NT2/D1 (cell line): Measurements from ENCODE around the gene HSF4.

ENCODE experiments used
- DNase-seq: peaks from one replicate; pipeline ENCODE4 v3.0.0-alpha.2; 2011; ENCODE audit warnings: low read depth, low spot score
- H3K27me3 ChIP-seq: 2 replicates; pipeline ENCODE4 v1.6.0; 2011; ENCODE audit warnings: mild to moderate bottlenecking; ENCODE audit not compliant: insufficient read length, insufficient read depth
- H3K36me3 ChIP-seq: 2 replicates; pipeline ENCODE4 v1.6.1; 2011; ENCODE audit warnings: mild to moderate bottlenecking, low read length, mixed read lengths; ENCODE audit not compliant: insufficient read depth, insufficient read length
- H3K4me1 ChIP-seq: 2 replicates; pipeline ENCODE4 v1.5.1; 2011; ENCODE audit not compliant: insufficient read depth, insufficient read length
- H3K4me3 ChIP-seq: 2 replicates; pipeline ENCODE4 v1.5.1; 2011; ENCODE audit warnings: low read depth; ENCODE audit not compliant: insufficient read length
- H3K9ac ChIP-seq: 2 replicates; pipeline ENCODE4 v1.6.0; 2011; ENCODE audit warnings: low read depth; ENCODE audit not compliant: insufficient read length
- H3K9me3 ChIP-seq: 2 replicates; pipeline ENCODE4 v1.5.1; 2011; ENCODE audit warnings: mild to moderate bottlenecking, low read length; ENCODE audit not compliant: insufficient read depth
- SUZ12 ChIP-seq: IDR thresholded peaks from 2 replicates; pipeline ENCODE4 v1.6.1; 2011; ENCODE audit not compliant: insufficient read length, insufficient read depth; ENCODE audit errors: extremely low read depth
- YY1 ChIP-seq: IDR thresholded peaks from 2 replicates; pipeline ENCODE4 v1.6.1; 2011; ENCODE audit not compliant: insufficient read length, insufficient read depth
- ZNF274 ChIP-seq: IDR thresholded peaks from 2 replicates; pipeline ENCODE4 v1.6.1; 2011; ENCODE audit warnings: mild to moderate bottlenecking, low read depth, low read length

Gene HSF4

DNA sequence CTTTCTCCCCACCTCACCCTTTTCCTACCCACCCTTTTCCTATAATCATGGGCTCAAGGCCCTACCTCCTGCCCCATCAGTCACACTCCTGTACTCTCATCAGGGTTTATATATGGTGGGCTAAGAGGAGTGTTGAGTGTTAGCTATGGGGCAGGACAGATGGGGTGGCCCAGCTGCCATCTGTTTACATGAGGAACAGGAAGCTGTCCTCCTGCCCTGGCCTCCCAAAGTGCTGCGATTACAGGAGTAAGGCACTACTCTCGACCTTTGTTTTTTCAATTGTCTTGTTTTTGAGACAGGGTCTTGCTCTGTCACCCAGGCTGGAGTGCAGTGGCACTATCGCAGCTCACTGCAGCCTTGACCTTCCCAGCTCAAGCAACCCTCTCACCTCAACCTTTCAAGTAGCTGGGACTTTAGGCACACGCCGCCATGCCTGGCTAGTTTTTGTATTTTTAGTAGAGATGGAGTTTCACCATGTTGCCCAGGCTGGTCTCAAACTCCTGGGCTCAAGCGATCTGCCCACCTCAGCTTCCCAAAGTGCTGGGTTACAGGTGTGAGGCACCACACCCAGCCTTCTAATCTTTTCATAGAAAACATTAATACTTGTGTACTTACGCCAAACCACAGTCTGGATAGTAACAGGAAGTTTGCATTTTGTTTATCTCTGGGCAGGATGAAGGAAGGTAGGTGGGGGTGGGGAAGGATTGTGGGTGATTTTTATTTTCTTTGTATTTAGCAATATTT is 6.5 kb upstream of the HSF4 start:
- DNase-seq, result no peak
- no peak overlapping the region for H3K9ac ChIP-seq
- H3K4me1 ChIP-seq, result peaks cover 7% of the 10 kb centered on the region
- H3K27me3 ChIP-seq, result peaks cover 98% of the 10 kb centered on the region
- TF ChIP-seq ZNF274, result no peak
- no peak for TF ChIP-seq SUZ12
- no peak for TF ChIP-seq YY1
- no peak overlapping the region for H3K4me3 ChIP-seq
- no peaks in the 10 kb centered on the region for H3K9me3 ChIP-seq
- no peaks in the 10 kb centered on the region for H3K36me3 ChIP-seq

DNA sequence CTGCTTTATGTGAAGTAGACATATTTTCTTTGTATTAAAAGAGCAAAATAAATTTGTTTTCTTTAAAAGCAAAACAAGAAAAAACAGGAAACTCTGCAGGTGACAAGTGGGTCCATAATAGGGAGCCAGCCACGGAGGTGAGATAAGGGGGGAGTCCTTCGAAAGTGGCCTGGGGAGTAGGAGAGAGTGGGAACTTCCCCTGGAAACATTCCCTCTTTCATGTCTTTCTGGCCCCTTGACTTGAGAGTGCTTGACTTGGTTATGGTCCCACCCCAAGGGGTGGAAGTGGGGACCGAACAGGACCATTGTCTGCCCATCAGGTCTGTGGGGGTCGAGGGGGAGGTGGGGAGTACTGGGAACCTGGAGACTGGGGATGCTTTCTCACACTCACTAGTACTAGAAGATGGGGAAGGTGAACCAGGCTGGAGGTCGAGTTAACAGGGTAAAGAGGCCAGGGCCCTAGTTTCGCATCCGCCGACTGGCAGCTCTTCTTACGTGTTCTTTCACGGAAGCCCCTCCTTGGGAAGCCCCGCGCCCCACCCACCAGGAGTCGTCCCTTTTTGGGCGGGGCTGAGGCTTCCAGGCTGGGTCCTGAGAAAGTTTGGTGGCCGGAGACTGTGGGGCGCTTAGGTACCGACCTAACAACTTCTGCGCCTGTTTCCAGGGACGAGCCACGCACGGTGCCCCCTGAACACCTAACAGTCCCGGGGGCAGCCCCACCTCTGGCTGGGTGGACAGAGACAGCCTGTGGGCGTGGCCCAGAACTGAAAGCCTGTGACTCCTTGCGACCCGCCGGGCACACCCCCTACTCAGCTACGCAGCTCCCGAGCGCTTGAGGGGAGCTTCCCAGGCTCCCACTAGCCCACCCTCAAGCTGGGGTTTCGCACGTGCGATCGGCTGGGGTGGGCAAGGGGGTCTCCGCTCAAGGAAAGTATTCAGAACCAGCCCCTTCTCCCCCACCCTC is 5.6 kb upstream of the HSF4 start:
- Histone ChIP-seq H3K4me3 (peak overlapping the region; percentile 57), H3K4me1 (peaks cover 14% of the 10 kb centered on the region), H3K36me3 (no peaks in the 10 kb centered on the region), H3K9ac (peak overlapping the region; percentile 65), H3K9me3 (no peaks in the 10 kb centered on the region), H3K27me3 (peaks cover 99% of the 10 kb centered on the region)
- no peak for DNase-seq
- TF ChIP-seq YY1 (no peak), SUZ12 (no peak), ZNF274 (no peak)

DNA sequence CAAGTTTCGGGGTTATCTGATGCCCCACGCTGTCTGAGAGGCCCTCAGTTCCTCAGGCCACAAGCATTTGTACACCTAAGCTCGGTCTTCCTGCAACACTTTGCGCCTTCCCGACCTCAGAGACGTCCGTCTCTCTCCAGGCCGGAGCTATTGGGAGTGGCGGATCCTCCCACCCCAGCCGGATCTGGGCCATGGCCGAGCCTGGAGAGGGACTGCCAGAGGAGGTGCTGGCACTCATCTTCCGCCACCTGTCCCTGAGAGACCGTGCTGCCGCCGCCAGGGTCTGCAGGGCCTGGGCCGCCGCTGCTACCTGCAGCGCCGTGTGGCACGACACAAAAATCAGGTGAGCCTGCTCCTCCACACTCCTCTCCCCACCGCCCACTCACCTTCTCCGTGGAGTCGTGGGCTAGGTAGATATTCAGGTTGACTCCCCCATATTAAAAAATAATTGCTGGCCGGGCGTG is 2.9 kb upstream of the HSF4 start:
- Histone ChIP-seq H3K36me3 (no peaks in the 10 kb centered on the region), H3K4me1 (peaks cover 14% of the 10 kb centered on the region), H3K9me3 (no peaks in the 10 kb centered on the region), H3K27me3 (peaks cover 98% of the 10 kb centered on the region), H3K9ac (no peak overlapping the region), H3K4me3 (no peak overlapping the region)
- no peak for DNase-seq
- TF ChIP-seq ZNF274 (no peak), SUZ12 (no peak), YY1 (no peak)

DNA sequence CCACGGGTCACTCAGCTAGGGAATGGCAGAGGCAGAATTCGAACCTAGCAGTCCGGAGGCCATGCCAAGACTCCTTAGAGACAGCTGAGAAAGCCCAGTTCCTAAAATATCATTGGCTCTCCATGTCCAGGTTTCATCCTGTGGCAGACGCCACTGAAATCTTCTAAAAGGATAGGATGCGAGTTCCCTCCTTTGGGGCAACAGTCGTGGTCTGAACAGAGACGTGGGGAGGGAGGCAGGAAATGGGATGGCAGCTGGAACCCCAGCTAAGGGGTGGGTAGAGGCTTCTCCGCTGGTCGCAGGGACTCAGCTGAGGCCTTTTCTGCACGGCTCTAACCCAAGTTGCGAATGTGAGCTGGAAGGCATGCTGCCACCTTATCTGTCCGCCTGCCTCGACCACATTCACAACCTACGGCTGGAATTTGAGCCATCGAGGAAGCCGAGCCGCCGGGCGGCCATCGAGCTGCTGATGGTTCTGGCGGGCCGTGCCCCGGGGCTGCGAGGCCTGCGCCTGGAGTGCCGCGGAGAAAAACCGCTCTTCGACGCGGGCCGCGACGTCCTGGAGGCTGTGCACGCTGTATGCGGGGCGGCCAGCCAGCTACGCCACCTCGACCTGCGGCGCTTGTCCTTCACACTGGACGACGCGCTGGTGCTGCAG is 1.9 kb upstream of the HSF4 start:
- Histone ChIP-seq H3K4me3 (peak overlapping the region; percentile 47), H3K27me3 (peaks cover 98% of the 10 kb centered on the region), H3K4me1 (peaks cover 14% of the 10 kb centered on the region), H3K36me3 (no peaks in the 10 kb centered on the region), H3K9ac (peak overlapping the region; percentile 29), H3K9me3 (no peaks in the 10 kb centered on the region)
- TF ChIP-seq SUZ12, result no peak
- TF ChIP-seq YY1, result no peak
- TF ChIP-seq ZNF274, result no peak
- DNase-seq, result no peak

DNA sequence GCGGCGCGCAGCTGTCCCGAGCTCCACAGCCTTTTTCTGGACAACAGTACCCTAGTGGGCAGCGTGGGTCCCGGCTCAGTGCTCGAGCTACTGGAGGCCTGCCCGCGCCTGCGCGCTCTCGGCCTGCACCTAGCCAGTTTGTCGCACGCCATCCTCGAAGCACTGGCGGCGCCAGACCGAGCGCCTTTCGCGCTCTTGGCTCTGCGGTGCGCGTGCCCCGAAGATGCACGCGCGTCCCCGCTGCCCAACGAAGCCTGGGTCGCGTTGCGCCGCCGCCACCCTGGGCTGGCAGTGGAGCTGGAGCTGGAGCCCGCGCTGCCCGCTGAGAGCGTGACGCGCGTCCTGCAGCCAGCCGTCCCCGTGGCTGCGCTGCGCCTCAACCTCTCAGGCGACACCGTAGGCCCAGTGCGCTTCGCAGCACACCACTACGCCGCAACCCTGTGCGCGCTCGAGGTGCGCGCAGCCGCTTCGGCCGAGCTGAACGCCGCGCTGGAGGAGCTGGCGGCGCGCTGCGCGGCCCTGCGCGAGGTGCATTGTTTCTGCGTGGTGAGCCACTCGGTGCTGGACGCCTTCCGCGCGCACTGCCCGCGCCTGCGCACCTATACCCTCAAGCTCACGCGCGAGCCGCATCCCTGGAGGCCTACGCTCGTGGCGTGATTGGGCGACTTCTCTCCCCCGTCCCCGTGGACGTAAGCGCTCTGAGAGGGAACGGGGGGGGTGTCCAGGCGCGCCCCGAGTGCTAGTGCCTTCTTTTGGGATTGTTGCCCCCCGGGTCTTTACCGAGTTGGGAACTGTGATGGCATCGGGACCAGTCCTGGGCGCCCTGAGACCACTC is 1.2 kb upstream of the HSF4 start:
- Histone ChIP-seq H3K9ac (peak overlapping the region; percentile 76), H3K4me3 (peak overlapping the region; percentile 47), H3K9me3 (no peaks in the 10 kb centered on the region), H3K4me1 (peaks cover 14% of the 10 kb centered on the region), H3K36me3 (no peaks in the 10 kb centered on the region), H3K27me3 (peaks cover 98% of the 10 kb centered on the region)
- no peak for DNase-seq
- TF ChIP-seq SUZ12 (peak; percentile 96), ZNF274 (no peak)

DNA sequence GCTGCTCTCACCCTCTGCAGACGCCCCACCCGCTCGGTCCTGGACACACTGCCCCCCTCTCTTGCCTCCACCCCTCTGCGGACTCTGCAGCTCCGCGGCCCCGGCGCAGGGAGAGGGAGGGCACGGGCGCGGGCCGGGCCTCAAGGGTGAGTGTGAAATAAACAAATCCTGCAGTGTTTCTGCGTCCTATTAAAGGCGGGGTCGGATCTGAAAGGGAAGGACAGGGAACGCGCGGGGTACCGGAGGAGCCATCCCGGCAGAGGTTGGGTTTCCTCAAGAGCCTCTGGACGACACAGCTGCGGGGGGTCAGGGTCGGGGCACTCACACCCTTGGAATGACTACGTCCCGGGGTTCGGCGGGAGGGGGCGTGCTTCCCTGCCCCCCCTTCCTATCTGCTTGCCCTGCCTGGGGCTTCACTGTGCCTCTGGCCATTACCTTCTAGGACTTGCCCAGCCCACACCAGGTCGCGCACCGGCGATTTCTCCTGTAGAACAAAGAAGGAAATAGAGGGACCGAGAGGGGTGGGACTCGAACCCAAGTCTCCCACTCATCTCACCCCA is 466 bp upstream of the HSF4 start:
- TF ChIP-seq ZNF274 (no peak), SUZ12 (peak; percentile 30)
- peaks cover 98% of the 10 kb centered on the region for H3K27me3 ChIP-seq
- H3K9me3 ChIP-seq, result no peaks in the 10 kb centered on the region
- peaks cover 14% of the 10 kb centered on the region for H3K4me1 ChIP-seq
- DNase-seq, result no peak
- peak overlapping the region; percentile 76 for H3K9ac ChIP-seq
- H3K4me3 ChIP-seq, result peak overlapping the region; percentile 47
- no peaks in the 10 kb centered on the region for H3K36me3 ChIP-seq
